Measurements from ENCODE around the gene PTPRN2. TPM values are rescaled to one million over a fixed set of nuclear protein-coding genes. Genes with fewer than 3 reads are reported as not detected.

The PTPRN2 gene
- total RNA-seq, 1 experiment from 2014 or later, result not detected

- H3F3A ChIP-seq (ENCODE audit: insufficient read depth, low read depth), result no peaks in the 10 kb centered on the region
- H3K36me3 ChIP-seq (ENCODE audit: low read depth), result no peaks in the 10 kb centered on the region
- H3K27me3 ChIP-seq (ENCODE audit: insufficient read depth, low read depth), result peaks cover 96% of the 10 kb centered on the region
- POLR2A ChIA-PET (ENCODE audit: unreplicated experiment), result no interaction called here
- CTCF ChIA-PET, result no interaction called here
- no peaks in the 10 kb centered on the region for H3K79me2 ChIP-seq (ENCODE audit: low read depth)
- TF ChIP-seq CTCF (conservative IDR thresholded peaks at IDR 0.05), result no peak
- no peak for TF ChIP-seq EZH2 (IDR thresholded peaks at IDR 0.05; ENCODE audit: low read depth)
- BruUV-seq (replicated peaks), result no TSS peak
- no peak overlapping the region for H3K27ac ChIP-seq
- DNase-seq, result no peak
- H3K4me2 ChIP-seq, result no peak overlapping the region
- H3K4me1 ChIP-seq (replicated peaks; ENCODE audit: insufficient read depth), result no peaks in the 10 kb centered on the region
- H3K4me3 ChIP-seq, result no peak overlapping the region
- no peaks in the 10 kb centered on the region for H3K9me3 ChIP-seq (ENCODE audit: insufficient read depth, low read depth)
- intact Hi-C loops (cut with micrococcal nuclease; ENCODE audit: unreplicated experiment), result no loop called here
- no peaks in the 10 kb centered on the region for H4K20me1 ChIP-seq (ENCODE audit: insufficient read depth)
- no peaks in the 10 kb centered on the region for H3K9me2 ChIP-seq (ENCODE audit: insufficient read depth)
- H2AFZ ChIP-seq, result no peak overlapping the region
Measured at GRCh38 chr7:157599491-157599890, 988.1 kb downstream of the PTPRN2 start.

- intact Hi-C loops (cut with micrococcal nuclease; ENCODE audit: unreplicated experiment), result no loop called here
- Histone ChIP-seq H2AFZ (no peak overlapping the region), H3K4me3 (no peak overlapping the region), H3K27ac (no peak overlapping the region), H3K79me2 (ENCODE audit: low read depth) (no peaks in the 10 kb centered on the region), H3K4me1 (replicated peaks; ENCODE audit: insufficient read depth) (no peaks in the 10 kb centered on the region), H3K36me3 (ENCODE audit: low read depth) (no peaks in the 10 kb centered on the region), H4K20me1 (ENCODE audit: insufficient read depth) (no peaks in the 10 kb centered on the region), H3K4me2 (no peak overlapping the region), H3K9me3 (ENCODE audit: insufficient read depth, low read depth) (no peaks in the 10 kb centered on the region), H3K9me2 (ENCODE audit: insufficient read depth) (no peaks in the 10 kb centered on the region), H3F3A (ENCODE audit: insufficient read depth, low read depth) (no peaks in the 10 kb centered on the region), H3K27me3 (ENCODE audit: insufficient read depth, low read depth) (peaks cover 96% of the 10 kb centered on the region)
- no peak for DNase-seq
- no peak for TF ChIP-seq CTCF (conservative IDR thresholded peaks at IDR 0.05)
- TF ChIP-seq EZH2 (IDR thresholded peaks at IDR 0.05; ENCODE audit: low read depth), result 0 out of 2 replicates have a peak, but pooled peaks have one; percentile 24
- BruUV-seq (replicated peaks), result no TSS peak
- CTCF ChIA-PET, result no interaction called here
- POLR2A ChIA-PET (ENCODE audit: unreplicated experiment), result no interaction called here
Measured at GRCh38 chr7:157597562-157597961, 990.1 kb downstream of the PTPRN2 start.

- DNase-seq, result no peak
- Histone ChIP-seq H3K79me2 (ENCODE audit: low read depth) (no peaks in the 10 kb centered on the region), H3K27me3 (ENCODE audit: insufficient read depth, low read depth) (peaks cover 96% of the 10 kb centered on the region), H3K4me2 (no peak overlapping the region), H3K9me3 (ENCODE audit: insufficient read depth, low read depth) (no peaks in the 10 kb centered on the region), H3F3A (ENCODE audit: insufficient read depth, low read depth) (no peaks in the 10 kb centered on the region), H3K9me2 (ENCODE audit: insufficient read depth) (no peaks in the 10 kb centered on the region), H2AFZ (no peak overlapping the region), H4K20me1 (ENCODE audit: insufficient read depth) (no peaks in the 10 kb centered on the region), H3K36me3 (ENCODE audit: low read depth) (no peaks in the 10 kb centered on the region), H3K27ac (no peak overlapping the region), H3K4me1 (replicated peaks; ENCODE audit: insufficient read depth) (no peaks in the 10 kb centered on the region), H3K4me3 (no peak overlapping the region)
- intact Hi-C loops (cut with micrococcal nuclease; ENCODE audit: unreplicated experiment), result no loop called here
- no TSS peak for BruUV-seq (replicated peaks)
- no peak; the same call in 1 of the 2 replicates for TF ChIP-seq EZH2 (IDR thresholded peaks at IDR 0.05; ENCODE audit: low read depth)
- TF ChIP-seq CTCF (conservative IDR thresholded peaks at IDR 0.05), result no peak
- ChIA-PET POLR2A (ENCODE audit: unreplicated experiment) (no interaction called here), CTCF (no interaction called here)
Measured at GRCh38 chr7:157596881-157597280, 990.7 kb downstream of the PTPRN2 start.

Data from PC-9 (cell line).